Ovary (tissue), 9 donors: ENCODE data around the gene GBX1. TPM values are rescaled to one million over a fixed set of nuclear protein-coding genes. Genes with fewer than 3 reads are reported as not detected.

Experiments
- DNase-seq, 5 donors: peaks; one replicate each; pipeline ENCODE4 v3.0.0-alpha.2; 2019 to 2020
- H3K27ac ChIP-seq, 2 donors: fragments of 200-600 bp; one replicate each; pipeline versions ENCODE4 v1.5.1 to v1.8.0; 2019 to 2022
- H3K27me3 ChIP-seq: fragments of 200-600 bp; one replicate; pipeline ENCODE4 v1.8.0; 2022
- H3K36me3 ChIP-seq: fragments of 200-600 bp; sonication (generic); one replicate; pipeline ENCODE4 v1.5.1; 2019
- H3K4me1 ChIP-seq: one replicate; pipeline ENCODE4 v1.8.1; 2013; ENCODE audit warnings: mild to moderate bottlenecking, moderate library complexity; ENCODE audit not compliant: insufficient read depth
- H3K4me3 ChIP-seq: fragments of 200-600 bp; sonication (generic); one replicate; pipeline ENCODE4 v1.5.1; 2017
- H3K9me3 ChIP-seq, 2 donors: fragments of 200-600 bp in 1 of 2; sonication (generic) in 1 of 2; one replicate each; pipeline versions ENCODE4 v1.5.1 to v1.8.1; 2013 to 2019; ENCODE audit warnings: mild to moderate bottlenecking in 1 of 2, moderate library complexity in 1 of 2
- EP300 ChIP-seq: sonication (generic); formaldehyde crosslinking; IDR thresholded peaks from one replicate; pipeline ENCODE4 v1.6.1; 2017; ENCODE audit warnings: antibody characterized with exemption
- POLR2A ChIP-seq: fragments of 450-650 bp; IDR thresholded peaks from one replicate; pipeline ENCODE4 v1.6.1; 2017; ENCODE audit warnings: antibody characterized with exemption, mild to moderate bottlenecking, moderate library complexity
- WGBS, 3 donors: extraction: QIAGEN DNeasy Blood & Tissue Kit in 1 of 3; methylation state at CpG; one replicate each; pipeline versions ENCODE4 v1.1.5 to v1.1.7; 2013 to 2017; 5-methylcytosine and 5-hydroxymethylcytosine counted together
- intact Hi-C, 4 donors: fragments of 100-400 bp; cut with DNase I; formaldehyde crosslinking; loops; one replicate each; pipeline versions ENCODE4 v1.11.0 to v1.15.1; 2022 to 2023
- polyA plus RNA-seq, 2 donors: library from polyadenylated mRNA; stranded (reverse); fragments of 200-250 nt in 1 of 2; fragments of 350-450 nt in 1 of 2; fragmentation: Illumina TruSeq in 1 of 2; extraction: RNeasy Lipid Tissue Mini Kit (QIAGEN cat#74804) in 1 of 2; gene quantifications; one replicate each; pipeline ENCODE4 v1.2.3, GENCODE V29; 2013 to 2014
- total RNA-seq, 7 donors: library from RNA; depleted of rRNA in 2 of 7; stranded (reverse); fragments of >200 nt in 2 of 7; fragmentation: NEBNext Ultra II Directional in 3 of 7; extraction: Animal tissue kit (Norgen Biotek cat#: 25700) in 3 of 7; gene quantifications; one replicate each; pipeline versions ENCODE4 v1.1.0 to v1.2.4, GENCODE V29; 2016 to 2023
- TF ChIP-seq, protein P1 (sequence below), 3 donors: fragments of 450-650 bp in 2 of 3; fragments of 200-600 bp in 1 of 3; IDR thresholded peaks; one replicate each; pipeline versions ENCODE4 v1.5.1 to v1.8.0; 2016 to 2022; ENCODE audit warnings: antibody characterized with exemption in 3 of 3, mild to moderate bottlenecking in 1 of 3
- donor health status: DM: no; HTN: no; CAD: no; lungs with moderate emphysema.
- donor health status: DM: no; HTN: no; CAD: no.
- donor health status: Bipolar disorder and iron deficiency.
- donor health status: DM: yes; HTN: yes; CAD: no.
- donor health status: DM: no; HTN: no; CAD: no.
- donor health status: DM: yes; HTN: yes; CAD: no.

The GBX1 gene
- total and polyA plus RNA-seq, 9 donors, result not detected

DNA sequence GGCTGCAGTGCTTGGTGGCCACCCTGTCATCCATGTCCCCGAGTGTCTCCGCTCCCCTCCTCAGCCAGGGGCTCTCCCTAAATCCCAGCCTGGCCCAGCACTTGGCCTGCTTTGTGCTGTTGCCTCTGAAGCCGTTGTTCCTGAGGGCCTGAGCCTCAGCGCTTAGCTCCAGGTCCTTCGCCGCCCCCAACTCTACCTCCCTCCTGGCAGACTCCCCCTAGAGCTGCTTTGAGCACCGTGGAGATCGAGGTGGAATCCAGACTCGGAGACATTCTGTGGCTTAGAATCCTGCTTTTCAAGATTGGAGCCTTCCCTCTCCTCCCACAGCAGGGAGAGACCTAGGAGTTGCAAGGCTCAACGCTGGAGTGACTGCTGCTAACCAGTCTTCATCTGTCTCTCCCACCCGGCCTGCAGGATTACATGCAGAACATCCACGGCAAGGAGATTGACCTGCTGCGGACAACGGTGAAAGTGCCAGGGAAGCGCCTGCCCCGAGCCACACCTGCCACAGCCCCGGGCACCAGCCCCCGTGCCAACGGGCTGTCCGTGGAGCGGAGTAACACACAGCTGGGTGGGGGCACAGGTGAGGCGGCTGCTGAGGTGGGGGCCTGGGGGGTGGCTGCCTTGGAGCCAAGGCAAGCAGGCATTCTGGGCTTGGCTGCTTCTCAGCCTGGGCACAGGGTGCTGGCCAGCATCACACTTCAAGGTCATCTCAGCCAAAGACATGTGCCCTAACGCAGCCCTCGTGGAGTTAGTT is 33.3 kb downstream of the GBX1 start:
- WGBS, 3 donors, result 85 to 90% (median 89%) methylated on average over 24 of the region's 24 CpGs
- H3K36me3 ChIP-seq, result no peaks in the 10 kb centered on the region

DNA sequence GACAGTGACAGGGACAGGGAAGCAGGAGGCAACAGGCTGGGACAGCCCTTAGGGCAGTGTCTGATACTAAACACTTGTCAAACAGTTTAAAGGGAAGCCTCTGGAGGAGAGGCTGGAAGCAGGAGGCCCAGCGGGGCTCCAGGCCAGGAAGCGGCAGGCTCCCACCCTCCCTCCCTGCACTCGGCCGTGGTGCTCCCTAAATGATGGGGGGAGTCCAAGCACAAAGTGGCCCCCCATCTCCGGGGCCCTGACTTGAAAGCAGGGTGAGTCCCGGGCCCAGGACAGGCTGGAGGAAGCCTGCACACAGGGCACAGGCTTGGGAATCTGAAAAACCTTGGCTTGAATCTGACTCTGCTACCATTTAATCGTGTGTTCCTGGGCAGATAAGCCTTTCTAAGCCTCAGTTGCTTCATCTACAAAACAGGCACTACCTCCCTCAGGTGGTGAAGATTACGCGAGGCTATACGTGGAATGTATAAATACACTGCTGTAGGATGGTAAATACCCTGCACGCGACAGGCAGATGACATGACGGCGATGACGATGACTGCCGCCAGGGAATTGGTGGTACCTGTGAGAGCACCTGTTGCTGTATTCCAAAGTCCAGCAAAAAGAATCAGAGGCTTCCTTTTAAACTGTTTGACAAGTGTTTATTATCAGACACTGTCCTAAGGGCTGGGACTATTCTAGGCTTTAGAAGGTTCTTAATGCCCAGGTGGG is 34.1 kb downstream of the GBX1 start:
- Histone ChIP-seq H3K27ac (no peak overlapping the region), H3K36me3 (no peaks in the 10 kb centered on the region), H3K4me1 (no peaks in the 10 kb centered on the region), H3K4me3 (no peak overlapping the region), H3K27me3 (no peaks in the 10 kb centered on the region), H3K9me3 (no peaks in the 10 kb centered on the region)
- DNase-seq, result peak in 2 of 5 donors; percentile 7
- 85 to 87% (median 87%) methylated on average over 16 of the region's 16 CpGs for WGBS, 3 donors
- intact Hi-C loops, result loop anchor here in 1 of 4 donors (10.0 kb wide), 1 partner anchor 171 kb away; no protein-coding TSS in a partner anchor
- TF ChIP-seq EP300, result no peak
- no peak for TF ChIP-seq POLR2A
- TF ChIP-seq, protein P1, sequence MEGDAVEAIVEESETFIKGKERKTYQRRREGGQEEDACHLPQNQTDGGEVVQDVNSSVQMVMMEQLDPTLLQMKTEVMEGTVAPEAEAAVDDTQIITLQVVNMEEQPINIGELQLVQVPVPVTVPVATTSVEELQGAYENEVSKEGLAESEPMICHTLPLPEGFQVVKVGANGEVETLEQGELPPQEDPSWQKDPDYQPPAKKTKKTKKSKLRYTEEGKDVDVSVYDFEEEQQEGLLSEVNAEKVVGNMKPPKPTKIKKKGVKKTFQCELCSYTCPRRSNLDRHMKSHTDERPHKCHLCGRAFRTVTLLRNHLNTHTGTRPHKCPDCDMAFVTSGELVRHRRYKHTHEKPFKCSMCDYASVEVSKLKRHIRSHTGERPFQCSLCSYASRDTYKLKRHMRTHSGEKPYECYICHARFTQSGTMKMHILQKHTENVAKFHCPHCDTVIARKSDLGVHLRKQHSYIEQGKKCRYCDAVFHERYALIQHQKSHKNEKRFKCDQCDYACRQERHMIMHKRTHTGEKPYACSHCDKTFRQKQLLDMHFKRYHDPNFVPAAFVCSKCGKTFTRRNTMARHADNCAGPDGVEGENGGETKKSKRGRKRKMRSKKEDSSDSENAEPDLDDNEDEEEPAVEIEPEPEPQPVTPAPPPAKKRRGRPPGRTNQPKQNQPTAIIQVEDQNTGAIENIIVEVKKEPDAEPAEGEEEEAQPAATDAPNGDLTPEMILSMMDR (IDR thresholded peaks at IDR 0.05), result no peak

More for the DNA sequence above, 33.3 kb downstream of the GBX1 start:
- intact Hi-C loops, result loop anchor here in 1 of 4 donors (10.0 kb wide), 1 partner anchor 171 kb away; no protein-coding TSS in a partner anchor
- peak in 3 of 5 donors; percentile 10 to 27 (median 15) for DNase-seq
- Histone ChIP-seq H3K4me3 (no peak overlapping the region), H3K9me3 (no peaks in the 10 kb centered on the region), H3K4me1 (no peaks in the 10 kb centered on the region), H3K27me3 (no peaks in the 10 kb centered on the region), H3K27ac (no peak overlapping the region)
- TF ChIP-seq EP300 (no peak), POLR2A (no peak)
- TF ChIP-seq, protein P1 (IDR thresholded peaks at IDR 0.05), result no peak

DNA sequence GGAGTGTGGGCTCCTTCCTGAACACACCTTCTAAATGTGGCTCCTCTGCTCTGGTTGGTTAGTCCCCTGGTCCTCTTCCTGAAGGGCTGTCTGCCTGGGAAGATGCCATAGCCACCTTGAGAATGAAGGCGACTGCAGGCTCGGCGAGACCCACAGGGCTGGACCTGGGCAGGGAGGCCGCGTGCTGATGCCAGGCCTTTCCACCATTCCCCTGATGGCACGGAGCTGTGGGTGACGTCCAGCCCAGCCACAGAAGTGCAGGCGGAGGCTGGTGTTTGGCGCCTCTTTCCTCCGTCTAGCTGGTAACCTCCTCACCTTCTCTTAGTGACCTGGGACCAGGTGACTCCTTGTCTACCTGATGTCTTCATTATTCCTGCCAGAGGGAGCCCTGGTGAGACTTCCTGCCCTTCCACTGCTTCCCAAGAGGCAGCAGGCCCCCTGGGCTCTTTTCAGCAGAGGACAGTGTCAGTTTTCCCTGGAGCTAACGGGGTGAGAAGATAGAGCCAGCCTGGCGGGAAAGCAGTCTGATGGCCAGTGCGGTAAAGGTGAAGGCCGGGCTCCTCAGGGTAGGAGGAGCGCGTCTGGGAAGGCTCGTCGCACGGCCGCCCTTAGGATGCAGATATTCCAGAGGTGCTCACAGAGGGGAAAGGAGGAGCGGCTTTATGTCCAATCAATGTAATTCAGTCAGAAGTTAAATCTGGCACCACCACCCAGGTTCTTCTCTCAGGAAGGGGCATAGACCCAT is 34.9 kb downstream of the GBX1 start:
- TF ChIP-seq EP300 (no peak), POLR2A (no peak)
- TF ChIP-seq, protein P1 (IDR thresholded peaks at IDR 0.05), result no peak
- no peaks in the 10 kb centered on the region for H3K4me1 ChIP-seq
- intact Hi-C loops, result loop anchor here in 1 of 4 donors (10.0 kb wide), 1 partner anchor 172 kb away; no protein-coding TSS in a partner anchor
- peak in 2 of 5 donors; percentile 9 to 14 for DNase-seq
- H3K36me3 ChIP-seq, result no peaks in the 10 kb centered on the region
- no peak overlapping the region for H3K27ac ChIP-seq
- no peaks in the 10 kb centered on the region for H3K9me3 ChIP-seq
- no peaks in the 10 kb centered on the region for H3K27me3 ChIP-seq
- H3K4me3 ChIP-seq, result no peak overlapping the region
- WGBS, 3 donors, result 91 to 94% (median 93%) methylated on average over 21 of the region's 21 CpGs
